Measurements from ENCODE around the gene SND1.

The SND1 gene

DNA sequence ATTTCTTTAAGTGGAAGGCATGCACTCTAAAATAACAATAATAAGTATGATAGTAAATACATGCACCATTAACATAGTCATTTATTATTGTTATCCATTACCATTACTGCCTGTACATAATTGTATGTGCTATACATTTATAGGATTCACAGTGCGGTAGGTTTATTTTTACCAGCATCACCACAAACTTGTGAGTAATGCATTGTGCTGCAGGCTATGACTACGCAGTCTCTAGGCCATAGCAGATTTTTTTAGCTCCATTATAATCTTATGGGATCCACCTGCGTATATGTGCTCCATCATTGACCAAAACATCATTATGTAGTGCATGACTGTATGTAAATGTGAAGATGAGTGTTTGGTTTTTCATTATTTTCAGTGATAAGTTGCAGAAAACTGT, 219.2 kb downstream of the SND1 start:
- H3K4me3 ChIP-seq = no peak overlapping the region
- TF ChIP-seq, protein P1, sequence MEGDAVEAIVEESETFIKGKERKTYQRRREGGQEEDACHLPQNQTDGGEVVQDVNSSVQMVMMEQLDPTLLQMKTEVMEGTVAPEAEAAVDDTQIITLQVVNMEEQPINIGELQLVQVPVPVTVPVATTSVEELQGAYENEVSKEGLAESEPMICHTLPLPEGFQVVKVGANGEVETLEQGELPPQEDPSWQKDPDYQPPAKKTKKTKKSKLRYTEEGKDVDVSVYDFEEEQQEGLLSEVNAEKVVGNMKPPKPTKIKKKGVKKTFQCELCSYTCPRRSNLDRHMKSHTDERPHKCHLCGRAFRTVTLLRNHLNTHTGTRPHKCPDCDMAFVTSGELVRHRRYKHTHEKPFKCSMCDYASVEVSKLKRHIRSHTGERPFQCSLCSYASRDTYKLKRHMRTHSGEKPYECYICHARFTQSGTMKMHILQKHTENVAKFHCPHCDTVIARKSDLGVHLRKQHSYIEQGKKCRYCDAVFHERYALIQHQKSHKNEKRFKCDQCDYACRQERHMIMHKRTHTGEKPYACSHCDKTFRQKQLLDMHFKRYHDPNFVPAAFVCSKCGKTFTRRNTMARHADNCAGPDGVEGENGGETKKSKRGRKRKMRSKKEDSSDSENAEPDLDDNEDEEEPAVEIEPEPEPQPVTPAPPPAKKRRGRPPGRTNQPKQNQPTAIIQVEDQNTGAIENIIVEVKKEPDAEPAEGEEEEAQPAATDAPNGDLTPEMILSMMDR (IDR thresholded peaks at IDR 0.05) = no peak
- no peak overlapping the region for H3K27ac ChIP-seq
- DNase-seq (ENCODE audit: low spot score) = no peak

- TF ChIP-seq, protein P1 (IDR thresholded peaks at IDR 0.05) = no peak
- DNase-seq (ENCODE audit: low spot score) = no peak
- Histone ChIP-seq H3K27ac (no peak overlapping the region), H3K4me3 (no peak overlapping the region)
These were observed 220.1 kb downstream of the SND1 start for GRCh38 chr7:127872122-127872521.

DNA sequence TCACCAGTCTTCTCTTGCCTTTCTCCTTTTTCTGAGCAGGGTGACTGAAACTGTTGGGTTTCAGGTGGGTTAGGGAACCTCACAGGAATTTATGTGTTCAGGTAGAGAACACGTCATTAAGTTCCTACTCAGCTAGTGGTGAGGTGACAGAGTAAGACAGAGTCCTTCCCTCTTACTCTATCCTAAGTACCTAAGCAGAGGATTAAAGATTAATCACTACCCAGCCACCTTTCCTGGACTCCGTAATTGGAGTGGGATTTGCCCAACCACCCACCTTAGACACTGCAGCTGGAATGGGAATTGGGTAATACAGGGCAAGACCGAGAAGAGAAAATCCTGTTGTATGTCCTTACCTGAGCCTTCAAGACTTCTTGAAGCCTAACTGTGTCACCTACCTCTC, 221.2 kb downstream of the SND1 start:
- H3K27ac ChIP-seq = no peak overlapping the region
- no peak overlapping the region for H3K4me3 ChIP-seq
- TF ChIP-seq, protein P1 (IDR thresholded peaks at IDR 0.05) = no peak
- no peak for DNase-seq (ENCODE audit: low spot score)

- no peak for DNase-seq (ENCODE audit: low spot score)
- Histone ChIP-seq H3K4me3 (no peak overlapping the region), H3K27ac (no peak overlapping the region)
- TF ChIP-seq, protein P1 (IDR thresholded peaks at IDR 0.05) = no peak
These were observed 222.0 kb downstream of the SND1 start for GRCh38 chr7:127873715-127874636.

DNA sequence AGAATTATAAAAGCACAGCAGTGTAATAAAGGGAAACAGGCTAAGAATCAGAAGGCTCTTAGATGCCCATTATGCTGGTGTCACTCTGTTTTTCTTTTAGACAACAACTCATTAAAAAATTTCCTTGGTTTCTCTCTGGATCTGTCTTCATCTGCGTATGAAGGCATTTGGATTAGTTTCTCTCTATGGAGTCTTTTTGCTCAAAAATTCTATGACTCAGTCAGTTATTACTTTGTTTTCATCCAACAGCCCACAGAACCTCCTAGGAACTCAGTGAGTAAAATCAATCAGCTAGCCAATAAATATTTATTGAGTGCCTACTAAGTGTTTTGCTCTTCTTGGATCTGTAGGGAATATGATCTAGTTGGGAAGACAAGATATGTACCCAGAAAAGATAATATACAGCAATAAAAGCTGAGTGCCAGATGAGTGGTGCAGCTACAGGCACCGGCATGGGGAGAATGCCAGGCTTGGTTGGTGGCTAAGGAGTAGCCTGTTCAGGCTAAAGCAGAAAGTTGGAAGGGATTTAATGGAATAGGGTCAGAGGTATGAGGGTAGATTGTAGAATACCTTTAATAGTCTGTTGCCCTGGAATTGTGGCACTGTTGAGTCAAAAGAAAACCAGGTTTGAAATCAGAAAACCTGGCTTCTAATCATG, 223.1 kb downstream of the SND1 start:
- DNase-seq (ENCODE audit: low spot score) = no peak
- TF ChIP-seq, protein P1 (IDR thresholded peaks at IDR 0.05) = no peak
- no peak overlapping the region for H3K4me3 ChIP-seq
- H3K27ac ChIP-seq = peak overlapping the region in 1 of 2 donors; percentile 6

DNA sequence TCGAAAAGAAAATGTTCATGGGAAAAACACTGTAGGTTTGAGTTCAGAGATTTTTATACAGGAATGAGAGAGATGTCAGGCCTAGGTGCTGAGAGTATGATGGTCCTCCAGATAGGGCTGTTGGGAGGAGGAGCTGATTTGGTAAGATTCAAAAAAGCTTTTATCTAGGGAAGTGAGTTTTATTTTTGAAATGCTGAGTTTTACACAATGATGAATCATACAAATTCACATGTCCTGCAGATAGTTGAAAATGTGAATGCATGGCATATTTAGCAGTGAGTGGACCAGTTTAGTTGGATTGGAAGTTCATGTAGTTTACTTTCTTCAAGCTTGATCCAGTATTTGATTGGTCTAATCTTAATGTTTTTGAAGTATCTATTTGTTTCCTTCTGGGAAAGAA, 224.4 kb downstream of the SND1 start:
- H3K27ac ChIP-seq = no peak overlapping the region
- TF ChIP-seq, protein P1 (IDR thresholded peaks at IDR 0.05) = no peak

More for the DNA sequence above, 224.4 kb downstream of the SND1 start:
- no peak overlapping the region for H3K4me3 ChIP-seq
- no peak for DNase-seq (ENCODE audit: low spot score)
